ENCODE measurements around the gene ADAMTS20. TPM values are rescaled to one million over a fixed set of nuclear protein-coding genes. Genes with fewer than 3 reads are reported as not detected.

ADAMTS20 gene
- total and polyA plus RNA-seq, 10 of the 15 experiments (the other 5 are each of a cell fraction or from before 2014, with no cell fraction given), result 0.33 TPM; not detected in 9

DNA sequence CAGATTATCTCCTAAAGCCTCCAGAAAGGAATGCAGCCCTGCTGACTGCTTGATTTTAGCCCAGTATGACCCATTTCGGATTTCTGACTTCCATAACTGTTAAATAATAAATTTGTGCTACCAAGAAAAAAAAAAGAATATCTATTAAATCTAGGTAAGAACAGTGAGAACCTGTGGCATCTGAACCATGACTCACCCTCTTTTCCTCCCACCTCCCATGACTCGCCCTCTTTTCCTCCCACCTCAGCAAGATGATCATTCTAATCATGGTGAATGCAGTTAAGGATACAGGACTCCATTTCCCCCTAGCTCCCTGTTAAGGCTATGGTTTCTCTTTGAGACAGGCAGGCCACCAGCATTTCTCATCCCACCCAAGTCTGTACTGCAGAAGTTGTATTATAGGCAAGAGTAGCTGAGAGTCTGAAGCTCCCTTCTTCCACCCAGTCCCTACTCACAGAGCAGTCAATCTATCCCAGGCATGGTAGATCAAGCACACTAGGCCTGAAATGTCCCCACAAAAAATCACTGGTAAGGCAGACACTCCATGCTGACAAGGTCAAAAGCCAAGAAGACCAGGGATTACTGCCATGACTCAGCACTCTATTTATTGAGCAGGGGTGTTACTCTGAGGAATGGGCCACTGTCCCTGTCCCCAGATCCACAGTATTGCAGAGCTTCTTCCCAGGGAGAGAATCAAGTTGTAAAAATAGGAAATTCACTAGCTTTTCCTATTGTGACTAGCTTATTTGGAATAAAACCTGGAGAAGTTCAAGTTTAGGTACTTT is 188.9 kb downstream of the ADAMTS20 start (continued):
- TF ChIP-seq, protein P1, sequence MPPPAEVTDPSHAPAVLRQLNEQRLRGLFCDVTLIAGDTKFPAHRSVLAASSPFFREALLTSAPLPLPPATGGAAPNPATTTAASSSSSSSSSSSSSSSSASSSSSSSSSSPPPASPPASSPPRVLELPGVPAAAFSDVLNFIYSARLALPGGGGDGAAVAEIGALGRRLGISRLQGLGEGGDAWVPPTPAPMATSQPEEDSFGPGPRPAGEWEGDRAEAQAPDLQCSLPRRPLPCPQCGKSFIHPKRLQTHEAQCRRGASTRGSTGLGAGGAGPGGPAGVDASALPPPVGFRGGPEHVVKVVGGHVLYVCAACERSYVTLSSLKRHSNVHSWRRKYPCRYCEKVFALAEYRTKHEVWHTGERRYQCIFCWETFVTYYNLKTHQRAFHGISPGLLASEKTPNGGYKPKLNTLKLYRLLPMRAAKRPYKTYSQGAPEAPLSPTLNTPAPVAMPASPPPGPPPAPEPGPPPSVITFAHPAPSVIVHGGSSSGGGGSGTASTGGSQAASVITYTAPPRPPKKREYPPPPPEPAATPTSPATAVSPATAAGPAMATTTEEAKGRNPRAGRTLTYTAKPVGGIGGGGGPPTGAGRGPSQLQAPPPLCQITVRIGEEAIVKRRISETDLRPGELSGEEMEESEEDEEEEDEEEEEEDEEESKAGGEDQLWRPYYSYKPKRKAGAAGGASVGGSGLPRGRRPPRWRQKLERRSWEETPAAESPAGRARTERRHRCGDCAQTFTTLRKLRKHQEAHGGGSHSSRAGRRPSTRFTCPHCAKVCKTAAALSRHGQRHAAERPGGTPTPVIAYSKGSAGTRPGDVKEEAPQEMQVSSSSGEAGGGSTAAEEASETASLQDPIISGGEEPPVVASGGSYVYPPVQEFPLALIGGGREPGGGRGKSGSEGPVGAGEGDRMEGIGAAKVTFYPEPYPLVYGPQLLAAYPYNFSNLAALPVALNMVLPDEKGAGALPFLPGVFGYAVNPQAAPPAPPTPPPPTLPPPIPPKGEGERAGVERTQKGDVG (CRISPR knock-in tag; IDR thresholded peaks at IDR 0.05), result no peak
- TF ChIP-seq HDAC6 (IDR thresholded peaks at IDR 0.05; ENCODE audit: unreplicated experiment) (no peak), NFIC (IDR thresholded peaks at IDR 0.05; ENCODE audit: low read depth, low read length) (no peak), YY1 (IDR thresholded peaks at IDR 0.05; ENCODE audit: low read depth, low read length) (no peak), CBFB (IDR thresholded peaks at IDR 0.05; ENCODE audit: low read depth) (no peak)

DNA sequence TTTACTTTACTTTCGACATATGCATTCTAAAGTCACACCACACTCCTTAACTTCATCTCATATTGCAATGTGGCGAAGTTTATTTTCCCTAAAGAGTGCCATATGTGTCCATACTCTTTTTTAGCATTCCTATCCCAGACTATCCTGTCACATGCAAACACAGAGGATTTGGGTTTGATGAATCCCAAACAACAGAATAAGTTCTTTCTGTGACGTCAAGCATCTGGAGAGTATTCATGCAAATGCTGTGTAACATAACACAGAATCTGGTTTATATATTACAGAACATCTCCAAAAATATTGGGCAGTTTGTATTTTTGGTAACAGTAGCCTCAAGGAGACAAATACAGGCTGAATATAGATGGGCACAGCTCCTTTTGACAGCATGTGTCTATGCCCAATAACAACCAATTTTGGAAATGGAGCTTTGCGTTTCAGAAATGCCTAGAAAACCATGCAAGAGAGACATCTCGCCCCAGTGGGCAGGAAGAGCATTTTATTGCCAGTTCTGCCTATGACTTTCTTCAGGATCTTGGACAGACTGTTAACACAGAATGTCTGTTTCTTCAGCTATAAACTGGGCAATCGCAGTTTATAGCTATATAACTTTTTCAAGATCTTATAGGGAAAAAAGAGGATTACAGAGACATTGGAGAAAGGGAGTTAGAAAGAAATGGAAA is 190.8 kb downstream of the ADAMTS20 start:
- ChIA-PET RAD21 (ENCODE audit: unreplicated experiment) (no interaction called here), CTCF (interaction anchor here (1.0 to 1.2 kb wide), 2 partner anchors 12 to 80 kb away, joined by 3 read pairs; no protein-coding TSS in a partner anchor), SMC1A (ENCODE audit: uncharacterized antibody, unreplicated experiment) (no interaction called here), POLR2A (no interaction called here)
- Histone ChIP-seq H3K9ac (ENCODE audit: control insufficient read depth, insufficient read depth, low read length) (no peak overlapping the region), H3K27ac (ENCODE audit: control insufficient read depth, insufficient read depth) (no peak overlapping the region), H4K20me1 (ENCODE audit: control insufficient read depth, insufficient read depth) (no peaks in the 10 kb centered on the region), H3K36me3 (ENCODE audit: control insufficient read depth in 2 of 2, insufficient read depth in 2 of 2, low read length in 1 of 2) (no peaks in the 10 kb centered on the region), H3K4me2 (ENCODE audit: control insufficient read depth, insufficient read depth) (no peak overlapping the region), H2AFZ (ENCODE audit: control insufficient read depth, low read depth, low read length) (no peak overlapping the region), H3K27me3 (replicated peaks in 1 of 2; ENCODE audit: control insufficient read depth in 2 of 2, insufficient read depth in 2 of 2, low read length in 1 of 2) (no peaks in the 10 kb centered on the region; a peak in 1 of 4 replicates), H3K4me3 (no peak overlapping the region), H3K79me2 (ENCODE audit: control insufficient read depth, insufficient read depth, low read length) (no peaks in the 10 kb centered on the region), H3K4me1 (ENCODE audit: control insufficient read depth, insufficient read depth, low read length) (no peaks in the 10 kb centered on the region), H3K9me3 (replicated peaks; ENCODE audit: control insufficient read depth, insufficient read depth, low read length) (no peaks in the 10 kb centered on the region)
- in situ Hi-C loops (cut with MboI) (no loop called here), intact Hi-C loops (cut with micrococcal nuclease; ENCODE audit: unreplicated experiment) (no loop called here)
- ATAC-seq (no peak), FAIRE-seq (no peak), DNase-seq (ENCODE audit: low read depth, low spot score) (no peak)
- WGBS (ENCODE audit: insufficient coverage, insufficient replicate concordance, low lambda C conversion rate, missing lambda C conversion rate), result 0% methylated on average over 6 of the region's 6 CpGs
- no TSS peak for BruUV-seq (replicated peaks)
- TF ChIP-seq IKZF2 (IDR thresholded peaks at IDR 0.05), result no peak
- no peak for TF ChIP-seq SRF (IDR thresholded peaks at IDR 0.05; ENCODE audit: low read depth in 2 of 2, low read length in 2 of 2)
- TF ChIP-seq, protein P2, sequence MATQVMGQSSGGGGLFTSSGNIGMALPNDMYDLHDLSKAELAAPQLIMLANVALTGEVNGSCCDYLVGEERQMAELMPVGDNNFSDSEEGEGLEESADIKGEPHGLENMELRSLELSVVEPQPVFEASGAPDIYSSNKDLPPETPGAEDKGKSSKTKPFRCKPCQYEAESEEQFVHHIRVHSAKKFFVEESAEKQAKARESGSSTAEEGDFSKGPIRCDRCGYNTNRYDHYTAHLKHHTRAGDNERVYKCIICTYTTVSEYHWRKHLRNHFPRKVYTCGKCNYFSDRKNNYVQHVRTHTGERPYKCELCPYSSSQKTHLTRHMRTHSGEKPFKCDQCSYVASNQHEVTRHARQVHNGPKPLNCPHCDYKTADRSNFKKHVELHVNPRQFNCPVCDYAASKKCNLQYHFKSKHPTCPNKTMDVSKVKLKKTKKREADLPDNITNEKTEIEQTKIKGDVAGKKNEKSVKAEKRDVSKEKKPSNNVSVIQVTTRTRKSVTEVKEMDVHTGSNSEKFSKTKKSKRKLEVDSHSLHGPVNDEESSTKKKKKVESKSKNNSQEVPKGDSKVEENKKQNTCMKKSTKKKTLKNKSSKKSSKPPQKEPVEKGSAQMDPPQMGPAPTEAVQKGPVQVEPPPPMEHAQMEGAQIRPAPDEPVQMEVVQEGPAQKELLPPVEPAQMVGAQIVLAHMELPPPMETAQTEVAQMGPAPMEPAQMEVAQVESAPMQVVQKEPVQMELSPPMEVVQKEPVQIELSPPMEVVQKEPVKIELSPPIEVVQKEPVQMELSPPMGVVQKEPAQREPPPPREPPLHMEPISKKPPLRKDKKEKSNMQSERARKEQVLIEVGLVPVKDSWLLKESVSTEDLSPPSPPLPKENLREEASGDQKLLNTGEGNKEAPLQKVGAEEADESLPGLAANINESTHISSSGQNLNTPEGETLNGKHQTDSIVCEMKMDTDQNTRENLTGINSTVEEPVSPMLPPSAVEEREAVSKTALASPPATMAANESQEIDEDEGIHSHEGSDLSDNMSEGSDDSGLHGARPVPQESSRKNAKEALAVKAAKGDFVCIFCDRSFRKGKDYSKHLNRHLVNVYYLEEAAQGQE (IDR thresholded peaks at IDR 0.05; ENCODE audit: low read depth, low read length), result no peak
- TF ChIP-seq ZNF384 (IDR thresholded peaks at IDR 0.05; ENCODE audit: borderline replicate concordance, low read depth, low read length), result no peak
- TF ChIP-seq KLF5 (IDR thresholded peaks at IDR 0.05; ENCODE audit: partially characterized antibody), result no peak
- no peak for TF ChIP-seq KDM1A (IDR thresholded peaks at IDR 0.05; ENCODE audit: borderline replicate concordance)
- TF ChIP-seq SMAD1 (IDR thresholded peaks at IDR 0.05; ENCODE audit: low read depth, partially characterized antibody), result no peak
- TF ChIP-seq NR2F1 (conservative IDR thresholded peaks at IDR 0.05), result no peak
- TF ChIP-seq ZNF217 (IDR thresholded peaks at IDR 0.05), result no peak
- no peak for TF ChIP-seq TAF1 (IDR thresholded peaks at IDR 0.05; ENCODE audit: borderline replicate concordance, low read depth, low read length)
- no peak for TF ChIP-seq MEF2A (IDR thresholded peaks at IDR 0.05; ENCODE audit: insufficient read depth, low read depth, low read length)
- no peak for TF ChIP-seq CBFB (IDR thresholded peaks at IDR 0.05; ENCODE audit: low read depth)

Data from GM12878 (cell line).